Mucosa of stomach (tissue), 1 donor: ENCODE data around the gene DIAPH2.
"Not testable (repeated sequence)": the region's sequence is repeated elsewhere in the genome, so short reads cannot be mapped to it uniquely, and the experiment has no call there.

Experiments
- H3K27me3 ChIP-seq: one replicate; pipeline ENCODE4 v1.7.0; 2013; ENCODE audit warnings: mild to moderate bottlenecking, low read length; ENCODE audit not compliant: control insufficient read depth, insufficient read depth
- H3K36me3 ChIP-seq: one replicate; pipeline ENCODE4 v1.7.0; 2013; ENCODE audit warnings: low read length; ENCODE audit not compliant: control insufficient read depth, insufficient read depth
- H3K4me1 ChIP-seq: one replicate; pipeline ENCODE4 v1.7.0; 2013; ENCODE audit warnings: mild to moderate bottlenecking, low read length; ENCODE audit not compliant: control insufficient read depth, insufficient read depth
- H3K4me3 ChIP-seq: one replicate; pipeline ENCODE4 v1.7.0; 2013; ENCODE audit warnings: low read length
- H3K9ac ChIP-seq: one replicate; pipeline ENCODE4 v1.7.0; 2013; ENCODE audit warnings: mild to moderate bottlenecking, low read length, moderate library complexity
- H3K9me3 ChIP-seq: one replicate; pipeline ENCODE4 v1.7.0; 2013; ENCODE audit warnings: mild to moderate bottlenecking, low read length, moderate library complexity; ENCODE audit not compliant: control insufficient read depth
- donor health status: Pancreatic carcinoma.

DIAPH2 gene

GRCh38 chrX:96722781-96723180, 38.1 kb downstream of the DIAPH2 start:
- Histone ChIP-seq H3K9me3 (no peaks in the 10 kb centered on the region), H3K4me1 (peaks cover 4% of the 10 kb centered on the region), H3K9ac (no peak overlapping the region), H3K4me3 (no peak overlapping the region), H3K36me3 (no peaks in the 10 kb centered on the region), H3K27me3 (no peaks in the 10 kb centered on the region)

GRCh38 chrX:96729053-96729452, 44.4 kb downstream of the DIAPH2 start:
- H3K9ac ChIP-seq: no peak overlapping the region
- H3K4me3 ChIP-seq: no peak overlapping the region
- no peaks in the 10 kb centered on the region for H3K27me3 ChIP-seq
- no peaks in the 10 kb centered on the region for H3K9me3 ChIP-seq
- no peaks in the 10 kb centered on the region for H3K36me3 ChIP-seq
- no peaks in the 10 kb centered on the region for H3K4me1 ChIP-seq

DNA sequence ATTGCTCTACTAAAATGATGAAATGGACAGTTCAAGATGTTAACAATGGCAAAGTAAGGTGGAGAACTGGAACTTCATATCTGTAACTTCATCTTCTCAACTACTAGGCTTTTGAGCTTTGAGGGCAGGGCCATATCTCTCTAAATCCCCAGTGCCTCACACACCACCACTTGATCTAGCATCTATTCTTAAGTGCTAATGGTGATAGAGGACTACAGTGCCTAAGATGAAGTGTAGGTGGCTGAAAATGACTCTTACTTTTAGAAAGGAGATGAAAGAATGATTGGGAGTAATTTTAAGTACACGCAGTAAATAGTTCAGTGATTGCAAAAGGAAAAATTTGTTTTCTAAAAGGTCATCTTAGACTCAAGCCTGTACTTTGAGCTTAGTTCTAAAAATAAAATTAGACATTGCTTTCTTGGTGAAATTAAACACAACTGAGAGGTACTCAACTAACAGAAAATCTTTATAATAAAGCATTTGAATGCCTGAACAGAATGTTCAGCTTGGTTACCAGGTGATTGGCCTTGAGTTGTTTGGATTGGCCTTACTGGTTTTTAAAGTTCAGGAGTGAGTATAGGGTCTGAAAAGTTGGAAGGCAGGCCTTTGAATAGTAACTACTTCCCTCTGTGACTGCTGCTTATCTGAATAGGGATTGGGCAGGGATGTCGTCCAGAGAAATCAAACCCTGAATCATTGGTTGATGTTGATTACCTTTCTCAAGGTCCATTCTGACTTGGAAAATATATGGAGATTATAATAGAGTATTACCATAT, 45.4 kb downstream of the DIAPH2 start:
- Histone ChIP-seq H3K36me3 (no peaks in the 10 kb centered on the region), H3K27me3 (no peaks in the 10 kb centered on the region), H3K9me3 (no peaks in the 10 kb centered on the region), H3K9ac (no peak overlapping the region), H3K4me1 (no peaks in the 10 kb centered on the region), H3K4me3 (no peak overlapping the region)

- H3K9ac ChIP-seq, H3K4me1 ChIP-seq, H3K9me3 ChIP-seq, H3K4me3 ChIP-seq, H3K36me3 ChIP-seq, H3K27me3 ChIP-seq: not testable (repeated sequence)
Observed at GRCh38 chrX:96731000-96731399, 46.4 kb downstream of the DIAPH2 start.

- Histone ChIP-seq H3K4me1 (no peaks in the 10 kb centered on the region), H3K36me3 (no peaks in the 10 kb centered on the region), H3K27me3 (no peaks in the 10 kb centered on the region), H3K9ac (no peak overlapping the region), H3K9me3 (no peaks in the 10 kb centered on the region), H3K4me3 (no peak overlapping the region)
Observed at GRCh38 chrX:96743367-96744073, 58.9 kb downstream of the DIAPH2 start.

DNA sequence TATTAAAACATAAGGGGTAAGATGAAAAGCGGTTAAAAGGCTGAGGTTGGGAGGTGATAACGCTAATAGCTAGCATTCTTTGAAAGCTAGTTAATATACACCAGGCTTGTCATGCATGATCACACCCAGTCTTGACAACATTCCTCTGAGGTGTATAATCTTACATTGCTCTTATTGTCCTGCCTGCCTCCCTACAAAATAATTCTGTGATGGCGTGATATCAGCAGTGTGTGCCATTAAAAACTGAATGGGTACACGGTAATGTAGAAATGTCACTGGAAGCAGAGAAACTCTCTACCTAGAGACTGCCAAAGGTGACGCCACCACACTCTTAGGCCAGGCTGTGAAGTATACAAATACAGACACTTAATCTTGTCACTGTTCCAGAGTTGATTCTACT, 68.1 kb downstream of the DIAPH2 start:
- H3K27me3 ChIP-seq: no peaks in the 10 kb centered on the region
- H3K9ac ChIP-seq: no peak overlapping the region
- no peaks in the 10 kb centered on the region for H3K36me3 ChIP-seq
- no peak overlapping the region for H3K4me3 ChIP-seq
- no peaks in the 10 kb centered on the region for H3K4me1 ChIP-seq
- H3K9me3 ChIP-seq: no peaks in the 10 kb centered on the region

DNA sequence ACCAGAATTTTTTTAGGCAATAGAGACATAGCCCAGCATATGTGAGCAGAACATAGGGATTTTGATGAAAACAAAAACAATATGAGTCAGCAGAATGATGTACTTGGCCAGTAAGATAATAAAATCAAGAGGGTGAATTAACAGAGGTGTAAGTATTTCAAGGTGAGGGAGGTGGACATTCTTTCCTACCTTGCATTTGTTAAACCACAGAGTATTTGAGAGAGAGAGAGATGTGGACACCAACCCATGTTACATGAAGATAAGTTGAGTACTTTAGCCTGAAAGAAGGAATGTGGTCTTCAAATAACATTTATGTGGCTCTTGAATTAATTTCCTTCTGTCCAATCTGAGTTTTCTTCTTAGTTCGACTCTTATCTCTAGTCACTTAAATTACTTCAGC, 68.6 kb downstream of the DIAPH2 start:
- Histone ChIP-seq H3K4me3 (no peak overlapping the region), H3K36me3 (no peaks in the 10 kb centered on the region), H3K27me3 (no peaks in the 10 kb centered on the region), H3K4me1 (no peaks in the 10 kb centered on the region), H3K9ac (no peak overlapping the region), H3K9me3 (no peaks in the 10 kb centered on the region)

GRCh38 chrX:96756491-96756890, 71.8 kb downstream of the DIAPH2 start:
- no peaks in the 10 kb centered on the region for H3K36me3 ChIP-seq
- no peaks in the 10 kb centered on the region for H3K27me3 ChIP-seq

GRCh38 chrX:96761566-96761965, 76.9 kb downstream of the DIAPH2 start:
- Histone ChIP-seq H3K4me1 (peaks cover 5% of the 10 kb centered on the region), H3K4me3 (no peak overlapping the region), H3K9me3 (no peaks in the 10 kb centered on the region), H3K27me3 (no peaks in the 10 kb centered on the region), H3K36me3 (no peaks in the 10 kb centered on the region), H3K9ac (no peak overlapping the region)

More at GRCh38 chrX:96756491-96756890, 71.8 kb downstream of the DIAPH2 start:
- Histone ChIP-seq H3K9ac (no peak overlapping the region), H3K9me3 (no peaks in the 10 kb centered on the region), H3K4me1 (no peaks in the 10 kb centered on the region), H3K4me3 (no peak overlapping the region)

GRCh38 chrX:96763608-96764007, 79.0 kb downstream of the DIAPH2 start:
- Histone ChIP-seq H3K9me3 (no peaks in the 10 kb centered on the region), H3K27me3 (no peaks in the 10 kb centered on the region), H3K4me1 (peaks cover 5% of the 10 kb centered on the region), H3K4me3 (no peak overlapping the region), H3K36me3 (no peaks in the 10 kb centered on the region), H3K9ac (no peak overlapping the region)

GRCh38 chrX:96764864-96765263, 80.2 kb downstream of the DIAPH2 start:
- Histone ChIP-seq H3K27me3 (no peaks in the 10 kb centered on the region), H3K4me1 (peaks cover 5% of the 10 kb centered on the region), H3K9me3 (no peaks in the 10 kb centered on the region), H3K36me3 (no peaks in the 10 kb centered on the region), H3K4me3 (no peak overlapping the region), H3K9ac (no peak overlapping the region)

GRCh38 chrX:96770315-96770714, 85.7 kb downstream of the DIAPH2 start:
- Histone ChIP-seq H3K36me3 (no peaks in the 10 kb centered on the region), H3K4me1 (no peaks in the 10 kb centered on the region), H3K27me3 (no peaks in the 10 kb centered on the region)

More at GRCh38 chrX:96770315-96770714, 85.7 kb downstream of the DIAPH2 start:
- Histone ChIP-seq H3K9me3 (no peaks in the 10 kb centered on the region), H3K4me3 (no peak overlapping the region), H3K9ac (no peak overlapping the region)
